Loucy (cell line): ENCODE data around the gene PILRB.
"Not testable (repeated sequence)": the region's sequence is repeated elsewhere in the genome, so short reads cannot be mapped to it uniquely, and the experiment has no call there.

Experiments used
- H2AFZ ChIP-seq: fragments of 200-600 bp; sonication (generic); 2 replicates; pipeline ENCODE4 v1.6.0; 2016; ENCODE audit warnings: antibody characterized with exemption, mild to moderate bottlenecking, low read length, moderate library complexity
- H3F3A ChIP-seq: fragments of 200-600 bp; 2 replicates; pipeline ENCODE4 v1.6.0; 2016; ENCODE audit warnings: antibody characterized with exemption, low read depth, mild to moderate bottlenecking
- H3K27me3 ChIP-seq: fragments of 200-600 bp; sonication (generic); 2 replicates; pipeline ENCODE4 v1.6.1; 2014; ENCODE audit warnings: low read length, mild to moderate bottlenecking; ENCODE audit not compliant: insufficient read depth, poor library complexity, severe bottlenecking
- H3K36me3 ChIP-seq: fragments of 200-600 bp; sonication (generic); 2 replicates; pipeline ENCODE4 v1.6.1; 2016; ENCODE audit warnings: low read length; ENCODE audit not compliant: insufficient read depth
- H3K4me1 ChIP-seq: fragments of 200-600 bp; sonication (generic); 2 replicates; pipeline ENCODE4 v1.5.1; 2014; ENCODE audit warnings: low read length, mild to moderate bottlenecking; ENCODE audit not compliant: insufficient read depth, poor library complexity, severe bottlenecking
- H3K4me2 ChIP-seq: fragments of 200-600 bp; sonication (generic); 2 replicates; pipeline ENCODE4 v1.6.0; 2014; ENCODE audit warnings: antibody characterized with exemption, low read length, low read depth, mild to moderate bottlenecking; ENCODE audit not compliant: poor library complexity, severe bottlenecking
- H3K4me3 ChIP-seq: fragments of 200-600 bp; sonication (generic); 2 replicates; pipeline ENCODE4 v1.5.1; 2014; ENCODE audit warnings: low read length, mild to moderate bottlenecking, mixed read lengths; ENCODE audit not compliant: poor library complexity, severe bottlenecking
- H3K79me2 ChIP-seq: fragments of 200-600 bp; sonication (generic); 2 replicates; pipeline ENCODE4 v1.6.1; 2014; ENCODE audit warnings: low read length; ENCODE audit not compliant: insufficient read depth
- H3K9ac ChIP-seq: fragments of 200-600 bp; sonication (generic); 2 replicates; pipeline ENCODE4 v1.6.0; 2014; ENCODE audit warnings: mild to moderate bottlenecking, low read depth, low read length, moderate library complexity; ENCODE audit not compliant: poor library complexity, severe bottlenecking
- H3K9me2 ChIP-seq: fragments of 200-600 bp; sonication (generic); replicated peaks from 2 replicates; pipeline ENCODE4 v1.6.1; 2016; ENCODE audit warnings: low read depth, low read length, mixed read lengths
- H3K9me3 ChIP-seq: fragments of 200-600 bp; sonication (generic); 2 replicates; pipeline ENCODE4 v1.6.1; 2014; ENCODE audit warnings: mild to moderate bottlenecking, antibody characterized with exemption, low read length, low read depth; ENCODE audit not compliant: insufficient read depth
- H4K20me1 ChIP-seq: fragments of 200-600 bp; sonication (generic); 2 replicates; pipeline ENCODE4 v1.6.0; 2014; ENCODE audit warnings: antibody characterized with exemption, low read length, mild to moderate bottlenecking; ENCODE audit not compliant: insufficient read depth, poor library complexity, severe bottlenecking
- CTCF ChIP-seq: fragments of 200-600 bp; sonication (generic); conservative IDR thresholded peaks from 2 replicates; pipeline ENCODE4 v1.5.1; 2014; ENCODE audit warnings: mild to moderate bottlenecking, antibody characterized with exemption, low read length
- EZH2phosphoT487 ChIP-seq: fragments of 200-600 bp; IDR thresholded peaks from 2 replicates; pipeline ENCODE4 v1.6.1; 2018; ENCODE audit warnings: antibody characterized with exemption, mild to moderate bottlenecking, moderate library complexity, borderline replicate concordance

The PILRB gene

GRCh38 chr7:100376066-100376465, 18.1 kb downstream of the PILRB start:
- TF ChIP-seq CTCF, result no peak
- TF ChIP-seq EZH2phosphoT487, result no peak
- Histone ChIP-seq H2AFZ (no peak overlapping the region), H3K9ac (no peak overlapping the region)

GRCh38 chr7:100378114-100378755, 20.3 kb downstream of the PILRB start:
- no peak overlapping the region for H3K4me3 ChIP-seq
- TF ChIP-seq CTCF (no peak), EZH2phosphoT487 (no peak)
- no peak overlapping the region for H3K4me2 ChIP-seq
- no peaks in the 10 kb centered on the region for H3K27me3 ChIP-seq
- no peaks in the 10 kb centered on the region for H4K20me1 ChIP-seq
- H3K36me3 ChIP-seq, result no peaks in the 10 kb centered on the region
- peaks cover 9% of the 10 kb centered on the region for H3K4me1 ChIP-seq
- H3K79me2 ChIP-seq, result no peaks in the 10 kb centered on the region
- H2AFZ ChIP-seq, result no peak overlapping the region
- H3K9me2 ChIP-seq, result no peaks in the 10 kb centered on the region
- no peak overlapping the region for H3K9ac ChIP-seq
- no peaks in the 10 kb centered on the region for H3K9me3 ChIP-seq
- H3F3A ChIP-seq, result no peaks in the 10 kb centered on the region

More at GRCh38 chr7:100376066-100376465, 18.1 kb downstream of the PILRB start:
- Histone ChIP-seq H3F3A (no peaks in the 10 kb centered on the region), H3K4me1 (peaks cover 17% of the 10 kb centered on the region), H3K4me2 (no peak overlapping the region), H4K20me1 (no peaks in the 10 kb centered on the region), H3K9me3 (no peaks in the 10 kb centered on the region), H3K4me3 (no peak overlapping the region), H3K27me3 (no peaks in the 10 kb centered on the region), H3K9me2 (no peaks in the 10 kb centered on the region), H3K79me2 (no peaks in the 10 kb centered on the region), H3K36me3 (no peaks in the 10 kb centered on the region)

GRCh38 chr7:100380196-100380595, 22.3 kb downstream of the PILRB start:
- H3K4me1 ChIP-seq, result no peaks in the 10 kb centered on the region
- H3K9me3 ChIP-seq, result no peaks in the 10 kb centered on the region
- no peak overlapping the region for H3K4me2 ChIP-seq
- H3K36me3 ChIP-seq, result no peaks in the 10 kb centered on the region
- H2AFZ ChIP-seq, result no peak overlapping the region
- no peaks in the 10 kb centered on the region for H4K20me1 ChIP-seq
- no peak overlapping the region for H3K4me3 ChIP-seq
- no peak overlapping the region for H3K9ac ChIP-seq
- TF ChIP-seq CTCF (no peak), EZH2phosphoT487 (no peak)
- no peaks in the 10 kb centered on the region for H3K79me2 ChIP-seq
- H3F3A ChIP-seq, result no peaks in the 10 kb centered on the region
- no peaks in the 10 kb centered on the region for H3K9me2 ChIP-seq
- H3K27me3 ChIP-seq, result no peaks in the 10 kb centered on the region

- not testable (repeated sequence) for H3K9me3 ChIP-seq, H2AFZ ChIP-seq, H3F3A ChIP-seq, H3K79me2 ChIP-seq, H3K36me3 ChIP-seq, H3K9ac ChIP-seq, H3K4me2 ChIP-seq, H3K4me1 ChIP-seq, H3K27me3 ChIP-seq, H4K20me1 ChIP-seq, H3K9me2 ChIP-seq, H3K4me3 ChIP-seq
These were observed 23.8 kb downstream of the PILRB start for GRCh38 chr7:100381531-100382233.

- H3F3A ChIP-seq, H3K79me2 ChIP-seq, H3K36me3 ChIP-seq, H3K4me2 ChIP-seq, H4K20me1 ChIP-seq, H3K9me2 ChIP-seq, H3K4me1 ChIP-seq, H3K9ac ChIP-seq, H3K4me3 ChIP-seq, H3K27me3 ChIP-seq, H3K9me3 ChIP-seq: not testable (repeated sequence)
- H2AFZ ChIP-seq, result 0 out of 2 replicates have a peak overlapping the region, but pooled peaks have one; percentile 4
These were observed 24.4 kb downstream of the PILRB start for GRCh38 chr7:100382234-100382853.
